Naive B cell (primary cell): ENCODE results near the gene STX2. TPM values are rescaled to one million over a fixed set of nuclear protein-coding genes. Genes with fewer than 3 reads are reported as not detected.

ENCODE experiments used
- ATAC-seq, 2 donors: fragments of 150-1000 bp; cut with Tn5 transposase; 2 replicates each; pipeline ENCODE4 v1.10.0; 2021; ENCODE audit warnings: low read depth in 2 of 2, mild to moderate bottlenecking in 2 of 2, moderate library complexity in 2 of 2
- DNase-seq: peaks from one replicate; pipeline ENCODE4 v3.0.0; 2022
- H3K27ac Mint-ChIP-seq, 6 donors: one replicate each; pipeline ENCODE4 v1.8.0; 2020 to 2022; ENCODE audit warnings: mild to moderate bottlenecking in 6 of 6, mixed read lengths in 6 of 6, moderate library complexity in 5 of 6, inconsistent platforms in 2 of 6
- H3K27me3 Mint-ChIP-seq, 3 donors: one replicate each; pipeline ENCODE4 v1.8.0; 2021 to 2022; ENCODE audit warnings: mixed read lengths in 3 of 3, mild to moderate bottlenecking in 1 of 3
- H3K36me3 Mint-ChIP-seq, 2 donors: one replicate each; pipeline ENCODE4 v1.8.0; 2020 to 2022; ENCODE audit warnings: mixed read lengths in 2 of 2, inconsistent platforms in 1 of 2, mild to moderate bottlenecking in 1 of 2
- H3K4me1 Mint-ChIP-seq, 3 donors: one replicate each; pipeline ENCODE4 v1.8.0; 2020 to 2022; ENCODE audit warnings: mixed read lengths in 3 of 3, inconsistent platforms in 1 of 3, mild to moderate bottlenecking in 1 of 3, moderate library complexity in 1 of 3
- H3K4me3 Mint-ChIP-seq, 8 donors: one replicate each; pipeline ENCODE4 v1.8.0; 2020 to 2022; ENCODE audit warnings: mild to moderate bottlenecking in 8 of 8, mixed read lengths in 8 of 8, moderate library complexity in 8 of 8, inconsistent platforms in 2 of 8
- H3K9me3 Mint-ChIP-seq, 7 donors: one replicate each; pipeline ENCODE4 v1.8.0; 2020 to 2022; ENCODE audit warnings: mixed read lengths in 7 of 7, mild to moderate bottlenecking in 5 of 7, inconsistent platforms in 2 of 7, moderate library complexity in 1 of 7
- polyA plus RNA-seq, 6 donors: library from polyadenylated mRNA; unstranded; fragments of 300-500 nt; fragmentation: Illumina TruSeq; gene quantifications; one replicate each; pipeline ENCODE4 v1.2.3, GENCODE V29; 2021; ENCODE audit warnings: low read depth in 6 of 6

Gene STX2
- polyA plus RNA-seq, 6 donors from 2014 or later = 0.26 to 5.8 (median 5.4) TPM

- no peak for ATAC-seq
- Mint-ChIP-seq H3K36me3 (peaks cover 3 to 23% of the 10 kb centered on the region in 2 donors), H3K9me3 (peaks cover 1 to 10% (median 4%) of the 10 kb centered on the region in 7 donors), H3K27ac (no peak overlapping the region), H3K4me3 (no peak overlapping the region), H3K4me1 (peaks cover 4 to 13% (median 6%) of the 10 kb centered on the region in 3 donors), H3K27me3 (peaks cover 33 to 54% (median 53%) of the 10 kb centered on the region in 3 donors)
- DNase-seq = no peak
Measured at GRCh38 chr12:130778776-130779175, 60.3 kb downstream of the STX2 start.

GRCh38 chr12:130776857-130777339, 62.2 kb downstream of the STX2 start:
- H3K36me3 Mint-ChIP-seq = peaks cover 0 to 8% of the 10 kb centered on the region in 2 donors
- H3K4me1 Mint-ChIP-seq = peaks cover 4 to 13% (median 6%) of the 10 kb centered on the region in 3 donors
- no peak for DNase-seq
- H3K4me3 Mint-ChIP-seq = peak overlapping the region in 5 of 8 donors; percentile 49 to 87 (median 73)
- H3K9me3 Mint-ChIP-seq = peaks cover 0 to 6% (median 2%) of the 10 kb centered on the region in 7 donors
- H3K27ac Mint-ChIP-seq = no peak overlapping the region
- no peak for ATAC-seq
- peaks cover 41 to 73% (median 72%) of the 10 kb centered on the region in 3 donors for H3K27me3 Mint-ChIP-seq

GRCh38 chr12:130775953-130776856, 62.8 kb downstream of the STX2 start:
- Mint-ChIP-seq H3K9me3 (peaks cover 0 to 6% (median 2%) of the 10 kb centered on the region in 7 donors), H3K4me3 (peak overlapping the region; percentile 2 to 87 (median 72)), H3K36me3 (peaks cover 0 to 8% of the 10 kb centered on the region in 2 donors), H3K4me1 (peaks cover 4 to 13% (median 6%) of the 10 kb centered on the region in 3 donors), H3K27me3 (peaks cover 46 to 80% (median 79%) of the 10 kb centered on the region in 3 donors), H3K27ac (peak overlapping the region in 1 of 6 donors; percentile 15)
- ATAC-seq = no peak
- DNase-seq = no peak

- H3K27ac Mint-ChIP-seq = no peak overlapping the region
- no peak for ATAC-seq
- H3K4me3 Mint-ChIP-seq = no peak overlapping the region
- H3K27me3 Mint-ChIP-seq = peaks cover 34 to 55% (median 53%) of the 10 kb centered on the region in 3 donors
- DNase-seq = no peak
- no peaks in the 10 kb centered on the region for H3K9me3 Mint-ChIP-seq
- H3K4me1 Mint-ChIP-seq = peaks cover 0 to under 1% (median 0%) of the 10 kb centered on the region in 3 donors
- H3K36me3 Mint-ChIP-seq = no peaks in the 10 kb centered on the region
Measured at GRCh38 chr12:130770413-130771028, 68.5 kb downstream of the STX2 start.

GRCh38 chr12:130768120-130768519, 70.9 kb downstream of the STX2 start:
- Mint-ChIP-seq H3K27me3 (peaks cover 19 to 35% (median 34%) of the 10 kb centered on the region in 3 donors), H3K9me3 (no peaks in the 10 kb centered on the region), H3K4me1 (no peaks in the 10 kb centered on the region), H3K4me3 (peak overlapping the region in 1 of 8 donors; percentile 31), H3K36me3 (no peaks in the 10 kb centered on the region), H3K27ac (no peak overlapping the region)
- ATAC-seq = no peak
- no peak for DNase-seq

- Mint-ChIP-seq H3K9me3 (no peaks in the 10 kb centered on the region), H3K27ac (no peak overlapping the region), H3K27me3 (peaks cover 14 to 25% (median 19%) of the 10 kb centered on the region in 3 donors), H3K4me3 (no peak overlapping the region), H3K36me3 (no peaks in the 10 kb centered on the region), H3K4me1 (peaks cover 0 to 10% (median 6%) of the 10 kb centered on the region in 3 donors)
- ATAC-seq = no peak
- no peak for DNase-seq
Measured at GRCh38 chr12:130766470-130766869, 72.6 kb downstream of the STX2 start.

- peaks cover 9 to 22% (median 16%) of the 10 kb centered on the region in 3 donors for H3K27me3 Mint-ChIP-seq
- H3K9me3 Mint-ChIP-seq = no peaks in the 10 kb centered on the region
- DNase-seq (no peak), ATAC-seq (no peak)
- H3K4me3 Mint-ChIP-seq = no peak overlapping the region
- no peaks in the 10 kb centered on the region for H3K36me3 Mint-ChIP-seq
- no peak overlapping the region for H3K27ac Mint-ChIP-seq
- H3K4me1 Mint-ChIP-seq = peaks cover 0 to 14% (median 6%) of the 10 kb centered on the region in 3 donors
Measured at GRCh38 chr12:130765186-130765659, 73.8 kb downstream of the STX2 start.

GRCh38 chr12:130764475-130765185, 74.4 kb downstream of the STX2 start:
- H3K27ac Mint-ChIP-seq = no peak overlapping the region
- H3K9me3 Mint-ChIP-seq = no peaks in the 10 kb centered on the region
- peaks cover 9 to 22% (median 16%) of the 10 kb centered on the region in 3 donors for H3K27me3 Mint-ChIP-seq
- peaks cover 0 to 14% (median 6%) of the 10 kb centered on the region in 3 donors for H3K4me1 Mint-ChIP-seq
- ATAC-seq (no peak), DNase-seq (no peak)
- H3K36me3 Mint-ChIP-seq = no peaks in the 10 kb centered on the region
- H3K4me3 Mint-ChIP-seq = no peak overlapping the region

GRCh38 chr12:130764073-130764472, 75.0 kb downstream of the STX2 start:
- no peak for ATAC-seq
- no peak for DNase-seq

GRCh38 chr12:130762319-130762675, 76.8 kb downstream of the STX2 start:
- no peaks in the 10 kb centered on the region for H3K36me3 Mint-ChIP-seq
- H3K9me3 Mint-ChIP-seq = no peaks in the 10 kb centered on the region
- H3K27ac Mint-ChIP-seq = peak overlapping the region in 1 of 6 donors; percentile 52
- H3K27me3 Mint-ChIP-seq = peaks cover 0 to 16% (median 6%) of the 10 kb centered on the region in 3 donors
- peaks cover 0 to 14% (median 6%) of the 10 kb centered on the region in 3 donors for H3K4me1 Mint-ChIP-seq
- no peak for ATAC-seq
- peak overlapping the region in 1 of 8 donors; percentile 65 for H3K4me3 Mint-ChIP-seq
- DNase-seq = no peak

More at GRCh38 chr12:130764073-130764472, 75.0 kb downstream of the STX2 start:
- Mint-ChIP-seq H3K4me3 (no peak overlapping the region), H3K36me3 (no peaks in the 10 kb centered on the region), H3K9me3 (no peaks in the 10 kb centered on the region), H3K4me1 (peaks cover 0 to 14% (median 6%) of the 10 kb centered on the region in 3 donors), H3K27me3 (peaks cover 9 to 22% (median 16%) of the 10 kb centered on the region in 3 donors), H3K27ac (no peak overlapping the region)

- no peaks in the 10 kb centered on the region for H3K9me3 Mint-ChIP-seq
- H3K27ac Mint-ChIP-seq = peak overlapping the region in 1 of 6 donors; percentile 52
- peaks cover 0 to 14% (median 6%) of the 10 kb centered on the region in 3 donors for H3K4me1 Mint-ChIP-seq
- H3K4me3 Mint-ChIP-seq = peak overlapping the region in 2 of 8 donors; percentile 65 to 69
- peak in 1 of 2 donors; percentile 21 for ATAC-seq
- no peak for DNase-seq
- H3K36me3 Mint-ChIP-seq = no peaks in the 10 kb centered on the region
- H3K27me3 Mint-ChIP-seq = peaks cover 0 to 16% (median 4%) of the 10 kb centered on the region in 3 donors
Measured at GRCh38 chr12:130761537-130762318, 77.3 kb downstream of the STX2 start.

GRCh38 chr12:130754234-130754901, 84.7 kb downstream of the STX2 start:
- Mint-ChIP-seq H3K9me3 (peaks cover 7 to 18% (median 15%) of the 10 kb centered on the region in 7 donors), H3K4me3 (peak overlapping the region in 4 of 8 donors; percentile 17 to 52 (median 36)), H3K4me1 (peaks cover 13 to 24% (median 14%) of the 10 kb centered on the region in 3 donors), H3K36me3 (peaks cover 5 to 11% of the 10 kb centered on the region in 2 donors), H3K27me3 (peaks cover 7 to 8% (median 7%) of the 10 kb centered on the region in 3 donors), H3K27ac (peak overlapping the region; percentile 76 to 96 (median 86))
- ATAC-seq (no peak), DNase-seq (no peak)
